Neural progenitor cell (in vitro differentiated cells): ENCODE measurements around the gene WDR81.

Experiments used
- CTCF ChIP-seq: fragments of 200-600 bp; sonication (generic); IDR thresholded peaks from 2 replicates; pipeline ENCODE4 v1.5.1; 2017; ENCODE audit warnings: antibody characterized with exemption, mild to moderate bottlenecking
- EZH2phosphoT487 ChIP-seq: fragments of 200-600 bp; sonication (generic); IDR thresholded peaks from 2 replicates; pipeline ENCODE4 v1.6.1; 2017; ENCODE audit warnings: antibody characterized with exemption

GRCh38 chr17:1709403-1709951 is 15.0 kb upstream of the WDR81 start:
- no peak for TF ChIP-seq CTCF
- TF ChIP-seq EZH2phosphoT487 = no peak
